ENCODE data around the gene ZNF79.

DNA sequence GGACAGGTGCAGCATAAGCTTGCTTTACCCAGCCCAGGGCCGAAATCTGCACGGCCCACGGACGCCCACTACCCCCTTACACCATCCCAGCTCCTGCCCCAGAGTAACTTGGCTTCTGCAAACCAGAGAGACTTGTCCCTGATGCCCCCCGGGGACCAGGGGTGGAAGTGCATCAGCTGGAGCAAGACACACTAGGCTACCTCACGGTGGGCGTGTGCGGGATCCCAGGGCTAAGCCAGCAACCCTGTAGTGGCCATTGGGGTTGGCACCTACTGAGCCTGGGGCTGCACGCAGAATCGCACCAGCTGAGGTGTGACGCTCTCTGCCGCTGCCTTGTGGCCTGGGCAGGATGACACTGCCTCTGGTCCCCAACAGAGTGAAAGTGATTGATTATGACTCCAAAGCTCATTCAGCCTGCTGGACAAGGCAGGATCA lies 6.1 kb upstream of the ZNF79 start:
- TF ChIP-seq, protein P1, sequence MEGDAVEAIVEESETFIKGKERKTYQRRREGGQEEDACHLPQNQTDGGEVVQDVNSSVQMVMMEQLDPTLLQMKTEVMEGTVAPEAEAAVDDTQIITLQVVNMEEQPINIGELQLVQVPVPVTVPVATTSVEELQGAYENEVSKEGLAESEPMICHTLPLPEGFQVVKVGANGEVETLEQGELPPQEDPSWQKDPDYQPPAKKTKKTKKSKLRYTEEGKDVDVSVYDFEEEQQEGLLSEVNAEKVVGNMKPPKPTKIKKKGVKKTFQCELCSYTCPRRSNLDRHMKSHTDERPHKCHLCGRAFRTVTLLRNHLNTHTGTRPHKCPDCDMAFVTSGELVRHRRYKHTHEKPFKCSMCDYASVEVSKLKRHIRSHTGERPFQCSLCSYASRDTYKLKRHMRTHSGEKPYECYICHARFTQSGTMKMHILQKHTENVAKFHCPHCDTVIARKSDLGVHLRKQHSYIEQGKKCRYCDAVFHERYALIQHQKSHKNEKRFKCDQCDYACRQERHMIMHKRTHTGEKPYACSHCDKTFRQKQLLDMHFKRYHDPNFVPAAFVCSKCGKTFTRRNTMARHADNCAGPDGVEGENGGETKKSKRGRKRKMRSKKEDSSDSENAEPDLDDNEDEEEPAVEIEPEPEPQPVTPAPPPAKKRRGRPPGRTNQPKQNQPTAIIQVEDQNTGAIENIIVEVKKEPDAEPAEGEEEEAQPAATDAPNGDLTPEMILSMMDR (conservative IDR thresholded peaks at IDR 0.05; ENCODE audit: low read depth, low read length): 0 out of 2 replicates have a peak, but pooled peaks have one; percentile 10
- TF ChIP-seq, protein P2, sequence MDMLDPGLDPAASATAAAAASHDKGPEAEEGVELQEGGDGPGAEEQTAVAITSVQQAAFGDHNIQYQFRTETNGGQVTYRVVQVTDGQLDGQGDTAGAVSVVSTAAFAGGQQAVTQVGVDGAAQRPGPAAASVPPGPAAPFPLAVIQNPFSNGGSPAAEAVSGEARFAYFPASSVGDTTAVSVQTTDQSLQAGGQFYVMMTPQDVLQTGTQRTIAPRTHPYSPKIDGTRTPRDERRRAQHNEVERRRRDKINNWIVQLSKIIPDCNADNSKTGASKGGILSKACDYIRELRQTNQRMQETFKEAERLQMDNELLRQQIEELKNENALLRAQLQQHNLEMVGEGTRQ (IDR thresholded peaks at IDR 0.05; ENCODE audit: low read depth, low read length): no peak
- TF ChIP-seq RFX5 (IDR thresholded peaks at IDR 0.05; ENCODE audit: low read depth, low read length): no peak
- TF ChIP-seq POLR2A (IDR thresholded peaks at IDR 0.05; ENCODE audit: low read depth, low read length): no peak
- TF ChIP-seq CHD1 (IDR thresholded peaks at IDR 0.05; ENCODE audit: low read depth, low read length): no peak
- no peak for TF ChIP-seq NFE2L2 (IDR thresholded peaks at IDR 0.05; ENCODE audit: low read depth, low read length)
- TF ChIP-seq MAFK (IDR thresholded peaks at IDR 0.05; ENCODE audit: low read depth, low read length): no peak
- TF ChIP-seq RAD21 (IDR thresholded peaks at IDR 0.05; ENCODE audit: low read length): no peak
- no peak for TF ChIP-seq CEBPB (IDR thresholded peaks at IDR 0.05; ENCODE audit: low read depth, low read length)

Data from IMR-90 (cell line).